Glomerular visceral epithelial cell (primary cell): ENCODE data around the gene FAM209B.
"Not testable (repeated sequence)": the region's sequence is repeated elsewhere in the genome, so short reads cannot be mapped to it uniquely, and the experiment has no call there.

Experiments used
- DNase-seq: peaks from one replicate; pipeline ENCODE4 v3.0.0-alpha.2; 2016; ENCODE audit errors: extremely low spot score

The FAM209B gene

GRCh38 chr20:56532946-56533345 is at the start of gene FAM209B:
Gene FAM209B, plus strand, starts transcription at chr20:56533246. Its CDS starts 96 bp downstream, at chr20:56533342.
- not testable (repeated sequence) for DNase-seq

- DNase-seq: no peak
Measured at GRCh38 chr20:56483970-56484369, 49.1 kb upstream of the FAM209B start.

- no peak for DNase-seq
Measured at GRCh38 chr20:56487216-56487615, 45.8 kb upstream of the FAM209B start.

GRCh38 chr20:56488566-56488965 is 44.5 kb upstream of the FAM209B start:
- DNase-seq: no peak

- DNase-seq: no peak
Measured at GRCh38 chr20:56501116-56501515, 31.9 kb upstream of the FAM209B start.

- DNase-seq: no peak
Measured at GRCh38 chr20:56503916-56504315, 29.1 kb upstream of the FAM209B start.

- DNase-seq: no peak
Measured at GRCh38 chr20:56504373-56505005, 28.6 kb upstream of the FAM209B start.

- DNase-seq: no peak
Measured at GRCh38 chr20:56506103-56506502, 26.9 kb upstream of the FAM209B start.

- DNase-seq: no peak
Measured at GRCh38 chr20:56511926-56512325, 21.1 kb upstream of the FAM209B start.

GRCh38 chr20:56513161-56514150 is 19.6 kb upstream of the FAM209B start:
- peak; percentile 5 for DNase-seq

- DNase-seq: no peak
Measured at GRCh38 chr20:56516631-56517030, 16.4 kb upstream of the FAM209B start.

- no peak for DNase-seq
Measured at GRCh38 chr20:56517211-56517610, 15.8 kb upstream of the FAM209B start.

GRCh38 chr20:56517641-56518040 is 15.4 kb upstream of the FAM209B start:
- DNase-seq: no peak

- DNase-seq: no peak
Measured at GRCh38 chr20:56518126-56518525, 14.9 kb upstream of the FAM209B start.

- DNase-seq: no peak
Measured at GRCh38 chr20:56518721-56519398, 14.2 kb upstream of the FAM209B start.

- no peak for DNase-seq
Measured at GRCh38 chr20:56519551-56519950, 13.5 kb upstream of the FAM209B start.

GRCh38 chr20:56520180-56520579 is 12.9 kb upstream of the FAM209B start:
- no peak for DNase-seq

- not testable (repeated sequence) for DNase-seq
Measured at GRCh38 chr20:56520746-56521354, 12.2 kb upstream of the FAM209B start.

- DNase-seq: no peak
Measured at GRCh38 chr20:56522311-56522710, 10.7 kb upstream of the FAM209B start.

GRCh38 chr20:56524444-56524843 is 8.6 kb upstream of the FAM209B start, which contains the start of gene FAM209A:
Gene FAM209A, plus strand, starts transcription at chr20:56524744. Its CDS starts 65 bp downstream, at chr20:56524809.
- not testable (repeated sequence) for DNase-seq

GRCh38 chr20:56527521-56527920 is 5.5 kb upstream of the FAM209B start:
- no peak for DNase-seq

- DNase-seq: no peak
Measured at GRCh38 chr20:56537997-56538396, 5.0 kb downstream of the FAM209B start.
